NCI-H1048 (cell line): ENCODE results near the gene SCARB2.

Experiments
- DNase-seq: peaks from one replicate; lab custom pipeline; 2025; lab: John Stamatoyannopoulos, UW

SCARB2 gene

DNA sequence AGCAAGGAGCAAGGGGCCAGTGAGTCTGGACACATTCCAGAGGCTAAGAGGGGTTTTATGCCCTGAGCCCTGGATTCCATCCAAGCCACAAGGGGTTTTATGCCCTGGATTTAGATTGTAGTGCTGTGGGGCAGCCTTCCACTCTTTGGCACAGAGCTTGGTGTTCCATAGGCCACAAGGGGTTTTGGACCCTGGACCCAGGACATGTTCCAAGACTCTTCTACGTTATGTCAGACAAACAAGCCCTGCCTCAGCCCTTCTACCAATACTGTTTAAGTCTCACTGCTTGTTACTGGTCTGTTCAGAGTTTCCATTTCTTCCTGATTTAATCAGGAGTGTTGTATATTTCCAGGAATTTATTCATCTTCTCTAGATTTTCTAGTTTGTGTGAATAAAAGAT, 12.8 kb upstream of the SCARB2 start:
- no peak for DNase-seq

DNA sequence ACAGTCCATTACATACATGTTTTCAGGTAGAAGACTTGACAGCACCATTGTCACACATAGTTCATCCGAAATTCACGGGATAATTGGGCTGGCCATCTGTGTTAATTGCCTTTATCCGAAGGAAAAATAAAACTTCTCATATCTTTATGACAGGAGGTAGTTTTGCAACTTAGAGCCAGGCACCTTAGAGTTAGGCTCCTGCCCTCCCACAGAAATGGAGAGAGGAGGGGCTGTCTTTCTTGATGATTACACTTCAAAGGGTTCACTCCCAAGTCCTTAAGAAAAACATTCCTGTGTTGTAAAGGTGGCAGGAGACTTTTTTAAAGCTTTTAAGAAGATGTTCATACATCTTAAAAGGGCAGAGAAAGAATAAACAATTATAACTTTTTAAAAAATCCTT, 10.5 kb upstream of the SCARB2 start:
- DNase-seq: no peak

DNA sequence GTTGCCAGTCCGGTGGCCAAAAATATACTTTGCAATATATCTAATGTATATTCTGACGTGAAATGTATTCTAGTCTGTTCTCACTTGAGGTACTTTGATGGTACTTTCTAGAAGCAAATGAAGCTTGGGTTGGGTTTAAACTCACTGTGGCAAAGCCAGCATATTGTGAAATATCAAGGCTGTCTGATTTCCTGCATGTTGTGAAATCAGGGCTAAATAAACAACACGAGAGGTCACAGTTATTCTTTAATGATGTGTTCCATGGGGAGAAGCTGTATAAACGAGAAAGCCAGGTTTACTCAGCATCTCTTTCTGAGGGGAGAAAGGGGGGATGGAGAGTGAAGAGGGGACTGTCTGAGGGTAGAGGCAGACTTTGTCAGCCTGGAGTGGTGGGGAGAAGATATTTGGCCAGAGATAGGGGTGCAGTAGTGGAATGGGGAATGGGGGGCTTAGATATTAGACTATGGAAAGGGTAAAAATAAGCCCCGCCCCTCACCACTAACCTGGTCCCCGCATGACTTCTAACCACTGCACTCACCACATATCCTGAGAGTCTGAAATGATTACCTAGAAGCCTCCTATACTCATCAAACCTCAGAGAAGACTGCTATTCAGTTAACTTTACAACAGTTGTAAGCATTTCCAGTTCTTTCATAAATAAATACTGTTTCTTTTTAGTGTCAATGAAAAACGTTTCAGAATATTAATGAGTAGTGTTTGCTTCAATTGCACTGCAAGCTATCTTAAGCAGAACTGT, 5.9 kb upstream of the SCARB2 start:
- DNase-seq: no peak

DNA sequence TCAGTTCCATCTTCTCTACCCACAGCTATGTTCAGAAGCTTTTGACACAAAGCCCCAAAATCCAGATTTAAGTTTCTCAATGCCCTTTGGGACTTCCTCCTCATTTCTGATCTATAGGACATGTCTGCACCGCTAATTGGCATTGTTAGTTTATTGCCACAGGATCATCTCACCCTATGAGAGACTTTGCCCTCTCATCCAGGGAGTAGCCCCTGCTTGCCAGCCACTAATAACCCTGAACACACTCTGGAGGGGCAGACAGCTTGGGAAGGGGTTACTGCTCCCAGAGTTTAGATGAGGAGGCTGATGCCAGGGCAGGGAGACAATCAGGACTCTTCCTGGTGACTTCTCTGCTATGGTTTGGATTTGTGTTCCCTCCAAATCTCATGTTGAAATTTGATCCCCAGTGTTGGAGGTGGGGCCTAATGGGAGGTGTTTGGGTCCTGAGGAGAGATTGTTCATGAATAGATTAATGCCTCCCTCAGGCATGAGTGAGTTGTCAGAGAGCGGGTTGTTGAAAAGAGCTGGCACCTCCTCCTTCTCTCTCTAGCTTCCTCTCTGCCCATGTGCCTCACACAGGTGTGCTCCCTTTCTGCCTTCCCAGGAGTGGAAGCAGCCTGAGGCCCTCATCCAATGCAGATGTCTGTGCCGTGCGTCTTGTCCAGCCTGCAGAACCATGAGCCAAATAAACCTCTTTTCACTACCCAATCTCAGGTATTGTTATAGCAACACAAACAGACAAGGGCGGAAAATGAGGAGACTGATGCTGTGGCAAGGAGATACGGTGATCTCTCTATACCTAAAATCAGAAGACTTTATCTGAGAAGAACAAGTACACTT, 3.6 kb upstream of the SCARB2 start:
- no peak for DNase-seq

DNA sequence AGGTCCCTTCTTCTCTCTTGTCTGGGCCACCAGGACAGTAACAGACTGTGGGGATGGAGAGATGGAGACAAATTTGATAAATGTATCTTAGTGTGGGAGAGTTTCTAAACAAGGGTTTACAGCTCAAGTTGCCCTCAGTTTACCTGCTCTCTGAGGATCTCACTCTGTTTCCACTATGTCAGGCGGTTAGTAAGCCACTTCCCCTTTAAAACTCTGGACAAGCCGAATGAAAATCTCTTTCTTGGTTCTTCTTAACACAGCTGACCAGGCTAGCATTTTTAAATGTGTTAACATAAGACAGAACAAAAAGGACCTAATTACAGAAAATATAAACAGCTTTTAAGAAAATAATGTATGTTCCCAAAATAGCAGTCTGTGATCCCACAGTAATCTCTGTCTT, 2.9 kb upstream of the SCARB2 start:
- DNase-seq: no peak

DNA sequence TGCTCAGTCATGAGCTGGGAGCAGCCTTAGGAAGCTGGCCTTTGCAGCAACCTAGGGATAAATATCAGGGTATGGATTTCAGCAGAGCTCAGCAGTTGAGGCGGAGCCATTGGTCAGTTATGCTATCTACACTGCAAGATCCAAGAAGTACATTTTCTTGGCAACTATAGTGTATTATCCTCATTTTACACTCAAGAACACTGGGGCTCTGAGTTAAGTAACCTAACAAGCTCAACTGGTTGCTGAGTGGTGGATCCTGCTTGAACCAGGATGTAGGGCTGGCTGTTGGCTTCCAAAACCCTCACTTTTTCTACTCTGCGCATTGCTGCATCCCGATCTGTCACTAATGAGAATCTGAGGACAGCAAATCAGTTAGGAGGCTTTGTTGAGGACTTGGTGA, 1.5 kb upstream of the SCARB2 start:
- DNase-seq: no peak

DNA sequence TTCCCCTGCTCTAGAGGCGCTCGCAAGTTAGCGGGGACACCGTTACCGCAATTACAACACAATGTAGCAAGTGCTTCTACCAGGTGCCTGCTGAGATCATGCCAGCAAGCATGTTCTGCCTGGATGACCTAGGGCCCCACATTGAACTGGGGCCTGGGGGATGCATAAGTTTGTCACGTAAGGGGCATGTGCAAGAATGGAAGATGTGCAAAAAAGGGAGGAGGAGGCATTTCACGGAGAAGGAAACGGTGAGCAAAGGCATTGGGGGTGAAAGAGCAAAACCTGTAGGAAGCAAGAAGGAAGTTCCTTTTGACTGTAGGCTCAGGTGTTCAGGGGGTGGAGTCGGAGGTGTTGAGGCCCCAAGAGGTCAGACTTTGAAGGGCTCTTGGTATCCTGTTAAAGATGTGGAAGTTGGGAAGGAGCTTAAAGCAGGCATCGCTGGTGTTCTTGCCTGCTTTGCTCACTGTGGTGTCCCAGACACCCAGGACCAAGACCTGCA, 602 bp upstream of the SCARB2 start:
- no peak for DNase-seq

DNA sequence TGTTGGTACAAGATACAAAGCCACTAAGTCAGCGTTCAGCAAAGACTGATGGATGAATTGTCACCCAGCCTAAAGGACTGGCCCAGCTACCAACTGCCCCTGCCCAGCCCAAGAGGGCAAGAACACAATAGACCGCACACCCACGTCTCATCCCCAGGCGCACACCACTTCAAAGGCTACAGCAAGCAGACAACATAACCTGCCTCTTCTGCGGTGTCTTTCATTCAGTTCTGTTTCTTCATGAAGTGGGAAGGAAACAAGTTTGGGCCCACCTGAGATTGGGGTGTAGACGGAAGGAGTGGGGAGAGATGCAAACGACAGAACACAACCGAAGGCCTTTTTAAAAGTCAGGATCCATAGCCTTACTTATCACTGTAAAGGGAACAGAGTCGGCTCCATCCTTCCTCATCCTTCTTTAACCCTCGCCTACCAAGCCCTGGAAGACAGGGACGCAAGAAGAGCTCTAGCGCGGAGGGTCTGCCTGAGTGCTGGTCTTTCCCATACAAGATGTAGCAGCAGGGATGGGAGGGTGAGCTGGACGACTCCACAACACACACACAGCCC, 691 bp downstream of the SCARB2 start:
- no peak for DNase-seq

DNA sequence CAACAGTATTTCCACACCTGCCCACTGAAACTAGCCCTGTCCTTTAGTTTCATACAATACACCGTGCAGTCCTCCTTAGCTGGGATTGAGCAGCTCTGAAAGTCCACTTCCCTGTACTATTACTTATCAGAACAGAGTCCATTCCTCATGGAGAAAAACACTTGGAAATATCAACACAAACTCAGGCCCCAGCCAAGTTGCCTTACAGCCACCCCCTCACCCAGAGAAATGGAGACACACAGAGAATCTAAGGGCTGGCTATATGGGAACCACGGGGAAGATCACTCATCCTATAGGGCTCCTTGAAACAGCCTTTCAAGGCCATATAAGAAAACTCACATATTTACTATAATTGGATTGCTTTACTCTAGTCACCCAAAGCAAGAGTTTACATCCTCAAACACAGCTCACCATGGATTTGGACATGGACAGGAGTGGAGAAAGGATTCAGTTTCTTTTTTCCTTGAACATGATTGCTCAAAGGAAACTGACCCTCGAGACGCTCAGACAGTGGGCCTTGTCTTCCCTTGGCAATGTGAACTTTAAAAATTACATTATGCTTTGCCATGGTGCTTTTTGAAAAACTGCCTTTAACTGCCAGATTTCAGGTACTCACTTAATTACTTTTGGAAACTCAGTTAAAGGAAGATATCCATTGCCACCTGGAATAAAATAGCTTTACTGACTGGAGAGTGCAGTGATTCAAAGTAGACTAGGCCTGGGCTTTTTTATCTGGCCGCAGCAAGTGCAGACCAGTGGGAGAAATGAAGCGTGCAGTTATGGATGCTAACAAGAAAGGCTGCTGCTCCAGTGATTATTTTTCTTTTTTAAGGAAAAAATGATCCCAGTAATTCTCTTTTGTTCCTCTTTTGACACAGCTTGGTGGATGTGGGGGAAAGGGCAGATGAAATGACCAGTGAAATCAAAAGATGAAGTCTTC, 1.6 kb downstream of the SCARB2 start:
- no peak for DNase-seq

DNA sequence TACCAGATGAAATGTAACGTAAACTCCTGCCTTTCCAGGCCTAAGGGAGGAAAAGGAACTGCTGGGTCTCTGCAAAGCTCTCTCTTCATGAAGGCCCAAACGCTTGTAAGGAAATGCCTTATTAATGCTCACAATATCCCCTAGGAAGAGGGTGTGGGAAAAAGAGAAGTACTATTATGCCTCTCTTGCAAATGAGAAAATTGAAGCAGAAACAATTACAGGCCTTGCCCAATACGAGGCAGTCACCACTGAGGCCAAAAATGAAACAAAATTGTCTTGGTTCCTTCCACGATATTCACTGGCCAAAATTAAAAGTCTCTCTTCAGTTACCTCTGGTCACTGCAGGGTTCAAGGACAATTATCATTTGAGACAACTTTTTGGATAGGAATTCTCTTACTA, 3.2 kb downstream of the SCARB2 start:
- no peak for DNase-seq

DNA sequence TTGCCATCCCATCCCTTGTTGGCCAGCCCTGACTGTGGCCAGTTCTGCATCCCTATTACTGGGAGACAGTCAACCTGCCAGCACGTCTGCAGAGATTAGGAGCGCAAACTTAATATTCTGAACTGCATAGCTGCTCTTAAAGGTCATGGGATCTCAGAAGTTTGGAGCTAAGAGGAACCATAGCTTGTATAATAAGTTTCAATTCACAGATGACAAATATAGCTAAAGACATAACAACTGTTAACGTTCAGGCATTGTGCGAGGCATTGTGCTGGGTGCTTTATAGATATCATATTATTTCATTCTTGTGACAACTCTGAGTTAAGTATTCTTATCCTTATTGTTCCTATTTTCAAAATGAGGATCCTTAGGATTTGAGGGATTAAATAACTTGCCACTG, 3.7 kb downstream of the SCARB2 start:
- no peak for DNase-seq

DNA sequence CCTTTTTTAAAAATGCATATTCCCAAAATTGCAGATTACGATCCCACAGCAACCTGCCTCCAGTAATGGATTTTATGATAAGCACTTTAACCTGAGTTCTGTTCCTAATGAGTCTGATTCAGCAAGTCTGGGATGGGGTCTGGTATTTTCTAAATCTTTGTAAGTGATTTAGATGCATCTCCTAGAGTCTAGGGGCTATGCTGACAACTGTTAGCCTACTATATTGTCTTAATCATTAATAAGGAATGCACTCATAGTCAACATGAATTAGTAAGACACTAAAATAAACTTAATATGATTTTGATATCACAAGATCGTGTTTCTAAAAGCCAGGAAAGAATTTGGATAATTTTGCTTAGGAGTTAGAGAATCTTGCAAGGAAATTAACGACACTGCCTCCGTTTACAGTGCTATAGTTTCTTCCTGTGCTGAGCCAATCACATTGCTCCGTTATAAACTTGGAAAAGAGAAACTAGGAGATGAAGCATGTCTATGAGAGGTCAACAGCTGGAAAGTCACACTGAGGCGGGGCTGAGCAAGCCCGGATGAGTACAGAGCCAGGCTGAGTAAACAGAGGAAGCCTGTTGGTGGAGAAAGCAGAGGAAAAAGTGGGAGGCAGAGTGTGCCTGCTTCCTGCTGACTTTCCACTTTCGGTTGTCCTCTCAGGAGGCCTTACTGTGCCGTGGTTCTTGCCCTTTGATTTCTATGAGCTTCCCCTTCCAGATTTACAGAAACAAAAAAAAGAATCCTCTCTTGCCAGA, 5.4 kb downstream of the SCARB2 start:
- DNase-seq: no peak

DNA sequence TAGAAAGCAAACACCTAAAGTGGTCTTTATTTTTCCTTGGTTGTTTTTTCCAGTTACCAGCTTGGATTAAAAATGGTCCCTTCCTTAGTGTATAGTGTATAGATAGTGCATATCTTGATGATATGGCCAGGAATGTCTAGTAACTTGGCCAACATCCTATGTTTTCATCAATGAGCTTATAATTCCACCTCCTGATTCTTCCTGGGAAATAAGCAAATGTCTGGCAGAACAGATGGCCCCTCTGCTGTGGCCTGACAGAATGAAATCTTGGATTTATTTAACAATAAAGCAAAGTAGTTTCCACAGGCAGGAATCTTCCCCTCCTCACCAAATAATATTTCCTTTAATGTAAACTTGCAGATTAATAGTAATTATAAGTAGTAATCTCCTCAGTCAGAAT, 6.1 kb downstream of the SCARB2 start:
- DNase-seq: no peak

DNA sequence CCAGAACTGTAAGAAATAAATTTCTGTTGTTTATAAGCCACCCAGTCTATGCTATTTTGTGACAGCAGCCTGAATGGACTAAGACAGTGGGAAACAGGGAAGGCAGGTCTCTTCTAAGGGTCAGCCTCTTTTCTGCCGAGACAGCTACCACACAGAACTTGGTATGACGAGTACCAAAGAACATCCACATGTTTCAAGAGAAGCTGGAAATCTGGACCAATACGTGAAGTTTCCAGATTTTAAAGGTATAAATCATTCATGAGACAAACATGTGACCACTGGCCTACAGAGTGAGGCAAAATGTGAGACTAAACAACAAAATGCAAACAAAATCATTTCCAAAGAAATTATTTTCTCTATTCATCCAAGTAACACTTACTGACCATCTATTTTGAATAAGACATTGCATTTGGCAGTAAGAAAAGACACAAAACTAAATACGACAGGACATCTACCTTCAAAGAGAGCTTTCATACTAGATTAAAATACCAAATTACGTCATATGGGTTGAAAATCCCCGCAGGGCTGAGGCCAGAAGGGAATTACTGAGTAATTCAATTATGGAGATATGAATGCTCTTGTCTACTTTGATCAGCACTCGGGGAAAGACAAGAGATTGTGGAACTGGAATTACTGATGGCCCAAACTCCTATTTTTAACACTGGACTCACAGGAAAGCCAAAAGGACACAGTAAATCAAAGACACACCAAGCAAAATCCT, 7.2 kb downstream of the SCARB2 start:
- no peak for DNase-seq

DNA sequence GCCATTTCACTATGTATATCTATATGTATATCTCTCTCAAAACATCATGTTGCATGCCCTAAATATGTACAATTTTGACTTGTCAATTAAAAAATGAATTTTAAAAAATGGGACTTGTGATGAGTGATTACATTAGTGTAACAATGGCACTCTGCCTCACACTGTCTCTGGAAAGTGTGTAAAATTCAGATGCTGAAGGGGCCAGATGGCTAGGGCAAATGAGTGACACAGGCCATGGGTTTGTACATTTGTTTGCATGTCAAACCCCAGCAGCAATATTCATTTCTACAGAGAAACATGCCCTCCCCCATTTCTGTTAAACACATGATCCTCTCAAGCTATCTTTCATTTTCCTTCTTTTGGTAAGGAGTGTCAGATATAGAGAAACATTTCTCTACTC, 8.1 kb downstream of the SCARB2 start:
- DNase-seq: no peak

DNA sequence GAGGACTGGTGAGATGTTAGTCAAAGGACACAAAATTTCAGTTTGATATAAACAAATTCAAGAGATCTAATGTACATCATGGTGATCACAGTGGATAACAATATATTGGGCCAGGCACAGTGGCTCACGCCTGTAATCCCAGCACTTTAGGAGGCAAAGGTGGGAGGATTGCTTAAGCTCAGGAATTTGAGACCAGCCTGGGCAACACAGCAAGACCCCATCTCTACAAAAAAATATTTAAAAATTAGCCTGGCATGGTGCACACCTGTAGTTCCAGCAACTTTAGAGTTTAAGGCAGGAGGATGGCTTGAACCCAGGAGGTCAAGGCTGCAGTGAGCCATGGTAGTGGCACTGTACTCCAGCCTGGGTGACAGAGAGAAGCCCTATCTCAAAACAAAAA, 8.7 kb downstream of the SCARB2 start:
- DNase-seq: no peak

DNA sequence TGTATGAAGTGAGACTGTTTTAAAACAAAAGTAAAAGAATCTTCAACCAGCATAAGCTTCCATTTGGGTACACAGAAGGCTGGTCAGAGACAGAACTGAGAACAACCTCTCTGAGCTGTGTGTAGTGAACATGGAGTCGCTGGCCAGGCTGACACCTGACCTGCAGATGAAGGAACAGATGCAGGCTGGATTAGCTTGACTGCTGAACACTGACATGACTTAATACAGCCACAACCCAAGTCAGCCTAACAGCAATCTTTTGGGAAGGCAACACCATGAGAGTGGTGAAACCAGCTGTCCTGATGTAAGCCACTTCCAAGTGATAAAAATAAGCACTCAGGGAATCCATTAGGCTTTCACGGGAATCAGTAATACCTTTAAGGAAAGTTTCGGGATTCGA, 10.1 kb downstream of the SCARB2 start:
- DNase-seq: no peak

DNA sequence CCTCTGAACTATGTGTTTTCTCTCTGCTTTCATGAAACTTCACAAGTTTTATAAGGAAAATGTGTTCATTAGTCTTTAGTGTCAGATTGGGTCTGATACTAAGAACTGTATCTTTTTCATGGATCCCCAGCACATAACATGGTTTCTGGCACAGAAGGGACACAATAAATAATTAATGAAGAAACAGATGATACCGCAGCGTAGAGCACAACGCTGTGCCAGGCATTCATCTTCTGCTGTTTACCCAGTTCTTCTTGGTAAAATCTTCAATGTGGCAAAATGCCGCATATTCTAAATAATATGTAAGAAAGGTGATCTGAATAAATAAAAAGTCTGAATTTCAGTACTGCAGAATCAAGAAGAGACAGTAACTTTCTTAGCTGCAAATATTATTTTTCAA, 12.3 kb downstream of the SCARB2 start:
- DNase-seq: no peak

DNA sequence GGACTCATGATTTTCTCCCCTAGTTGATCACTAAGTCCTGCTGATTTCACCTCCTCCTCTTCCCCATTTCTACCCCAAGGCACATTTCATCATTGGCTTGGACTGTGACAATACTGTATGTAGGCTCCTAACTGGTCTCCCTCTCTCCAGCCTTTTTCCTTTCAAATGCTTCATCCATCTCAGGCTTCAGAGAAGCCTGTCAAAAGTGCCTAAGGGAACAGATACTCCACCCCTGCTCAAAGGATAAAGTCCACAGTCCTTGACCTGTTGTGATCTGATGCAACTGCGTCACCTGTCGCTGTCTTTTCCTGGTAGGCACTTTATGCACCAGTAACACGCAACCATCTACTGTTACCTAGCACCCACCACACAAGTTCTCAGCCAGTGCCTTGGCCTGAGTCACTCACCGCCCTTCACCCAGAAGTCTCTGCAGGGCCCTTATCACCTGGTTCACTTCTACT, 12.8 kb downstream of the SCARB2 start:
- no peak for DNase-seq

DNA sequence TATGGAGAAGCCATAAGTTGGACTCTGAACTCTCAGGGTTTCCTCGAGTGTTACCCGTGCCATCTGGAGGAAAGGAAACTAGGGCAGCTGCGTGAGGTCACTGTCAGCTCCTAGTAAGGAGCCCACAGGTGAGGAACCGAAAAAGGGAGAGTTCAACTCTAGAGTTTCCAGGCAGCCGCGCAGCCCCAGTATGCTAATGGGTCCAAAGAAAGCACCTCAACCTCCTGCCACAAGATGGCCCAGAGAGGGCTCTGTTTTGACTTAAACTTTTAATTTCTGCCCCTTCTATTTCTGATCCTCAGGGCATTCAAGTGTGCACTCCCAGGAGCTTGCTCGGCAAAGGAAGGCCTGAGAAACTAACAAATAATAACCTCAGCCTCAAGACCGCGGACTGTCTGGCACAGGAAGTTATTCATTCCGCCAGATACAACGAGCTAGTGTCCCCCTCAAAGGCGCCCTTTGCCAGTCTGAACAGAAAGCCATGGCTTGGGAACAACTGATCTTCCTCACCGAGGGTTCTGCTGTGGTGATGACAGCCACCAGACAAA, 13.9 kb downstream of the SCARB2 start:
- DNase-seq: no peak
